Dendritic cell treated with granulocyte-macrophage colony-stimulating factor and Interleukin-4, amounts not matched to agents 40 ng/mL and 50 ng/mL, for 4 days (primary cell): ENCODE measurements around the gene ADAMTS2.

Source experiments
- H3K27ac Mint-ChIP-seq: one replicate; pipeline ENCODE4 v1.8.0; 2022; ENCODE audit warnings: mild to moderate bottlenecking, mixed read lengths
- H3K27me3 Mint-ChIP-seq: one replicate; pipeline ENCODE4 v1.8.0; 2022; ENCODE audit warnings: mild to moderate bottlenecking, mixed read lengths
- H3K36me3 Mint-ChIP-seq: one replicate; pipeline ENCODE4 v1.8.0; 2022; ENCODE audit warnings: low read depth, mixed read lengths
- H3K4me1 Mint-ChIP-seq: one replicate; pipeline ENCODE4 v1.8.0; 2022; ENCODE audit warnings: low read depth, mixed read lengths
- H3K4me3 Mint-ChIP-seq: one replicate; pipeline ENCODE4 v1.8.0; 2022; ENCODE audit warnings: mild to moderate bottlenecking, moderate library complexity, mixed read lengths
- H3K9me3 Mint-ChIP-seq: one replicate; pipeline ENCODE4 v1.8.0; 2022; ENCODE audit warnings: mixed read lengths
- intact Hi-C: fragments of 100-400 bp; cut with micrococcal nuclease; formaldehyde crosslinking; loops from one replicate; pipeline ENCODE4 v1.15.0; 2022

Gene ADAMTS2

DNA sequence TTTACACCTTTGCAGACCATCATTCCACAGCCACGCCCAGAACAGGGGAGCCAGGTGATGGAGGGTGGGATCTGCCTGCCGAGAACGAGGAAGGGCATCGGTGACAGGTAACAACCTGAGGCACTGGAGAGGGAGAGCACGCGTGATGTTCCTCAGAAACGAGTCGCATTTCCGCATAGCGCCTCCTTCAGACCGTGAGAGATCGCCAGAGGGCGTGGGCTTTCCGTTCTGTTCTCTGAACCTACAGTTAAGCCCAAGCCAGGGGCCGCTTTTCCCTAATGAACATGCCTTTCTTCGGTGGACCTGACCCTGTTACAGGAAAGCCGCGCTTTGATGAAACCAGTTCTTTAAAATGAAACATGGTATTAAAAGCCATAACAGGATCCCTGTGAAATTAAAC is 17.1 kb upstream of the ADAMTS2 start:
- H3K36me3 Mint-ChIP-seq, result no peaks in the 10 kb centered on the region
- H3K4me1 Mint-ChIP-seq, result peaks cover 17% of the 10 kb centered on the region
- H3K9me3 Mint-ChIP-seq, result no peaks in the 10 kb centered on the region
- no peak overlapping the region for H3K27ac Mint-ChIP-seq
- intact Hi-C loops, result no loop called here
- H3K4me3 Mint-ChIP-seq, result no peak overlapping the region
- peaks cover 12% of the 10 kb centered on the region for H3K27me3 Mint-ChIP-seq

DNA sequence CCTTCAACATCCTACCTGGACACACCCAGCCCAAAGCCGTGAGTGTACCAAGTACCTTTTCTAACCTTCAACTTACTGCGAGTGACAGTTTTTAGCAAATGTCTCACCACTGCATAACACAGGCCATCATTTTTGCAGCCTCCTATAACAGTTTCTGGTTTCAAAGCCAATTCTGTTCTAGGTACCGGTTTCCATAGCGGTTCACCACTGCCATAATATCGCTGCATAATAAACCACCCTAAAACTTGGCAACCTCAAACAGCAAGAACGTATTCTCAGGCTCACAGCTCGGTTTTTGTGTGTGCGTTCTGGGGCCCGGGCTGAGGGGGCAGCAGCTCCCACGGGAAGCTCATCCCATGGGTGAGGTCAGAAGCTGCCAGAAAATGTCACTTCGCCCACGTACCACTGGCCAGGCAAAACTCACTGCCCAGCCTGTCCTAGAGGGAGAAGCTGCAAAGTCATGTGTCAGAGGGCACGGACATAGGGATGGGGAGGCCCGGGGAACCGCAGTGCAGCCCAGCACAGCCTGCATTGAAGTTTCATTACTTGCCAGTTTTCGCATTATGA is 15.9 kb upstream of the ADAMTS2 start:
- H3K4me3 Mint-ChIP-seq, result no peak overlapping the region
- intact Hi-C loops, result no loop called here
- H3K36me3 Mint-ChIP-seq, result no peaks in the 10 kb centered on the region

DNA sequence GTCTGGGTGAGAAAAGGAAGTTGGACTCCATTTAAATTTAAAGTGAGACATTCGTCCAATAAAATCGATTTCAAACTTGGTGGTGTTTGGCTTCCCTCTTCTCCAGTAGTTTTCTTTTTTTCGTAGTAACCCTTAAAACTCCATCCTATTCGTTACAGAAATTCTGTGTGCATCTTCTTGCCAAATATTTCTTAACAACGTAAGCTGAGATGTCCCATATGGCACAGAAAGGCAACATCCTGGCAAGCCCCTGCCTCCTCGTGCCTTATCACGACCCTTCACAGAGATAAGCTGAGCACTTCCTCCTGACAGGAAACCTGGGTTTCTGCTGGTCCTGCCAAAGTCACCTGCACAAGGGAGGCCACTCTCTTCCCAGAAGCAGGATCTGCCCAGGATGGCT is 11.8 kb upstream of the ADAMTS2 start:
- Mint-ChIP-seq H3K4me1 (peaks cover 32% of the 10 kb centered on the region), H3K4me3 (no peak overlapping the region), H3K36me3 (no peaks in the 10 kb centered on the region), H3K9me3 (no peaks in the 10 kb centered on the region), H3K27ac (no peak overlapping the region), H3K27me3 (peaks cover 6% of the 10 kb centered on the region)
- intact Hi-C loops, result no loop called here

More for the DNA sequence above, 15.9 kb upstream of the ADAMTS2 start:
- Mint-ChIP-seq H3K27ac (no peak overlapping the region), H3K9me3 (no peaks in the 10 kb centered on the region), H3K27me3 (peaks cover 12% of the 10 kb centered on the region), H3K4me1 (peaks cover 29% of the 10 kb centered on the region)

DNA sequence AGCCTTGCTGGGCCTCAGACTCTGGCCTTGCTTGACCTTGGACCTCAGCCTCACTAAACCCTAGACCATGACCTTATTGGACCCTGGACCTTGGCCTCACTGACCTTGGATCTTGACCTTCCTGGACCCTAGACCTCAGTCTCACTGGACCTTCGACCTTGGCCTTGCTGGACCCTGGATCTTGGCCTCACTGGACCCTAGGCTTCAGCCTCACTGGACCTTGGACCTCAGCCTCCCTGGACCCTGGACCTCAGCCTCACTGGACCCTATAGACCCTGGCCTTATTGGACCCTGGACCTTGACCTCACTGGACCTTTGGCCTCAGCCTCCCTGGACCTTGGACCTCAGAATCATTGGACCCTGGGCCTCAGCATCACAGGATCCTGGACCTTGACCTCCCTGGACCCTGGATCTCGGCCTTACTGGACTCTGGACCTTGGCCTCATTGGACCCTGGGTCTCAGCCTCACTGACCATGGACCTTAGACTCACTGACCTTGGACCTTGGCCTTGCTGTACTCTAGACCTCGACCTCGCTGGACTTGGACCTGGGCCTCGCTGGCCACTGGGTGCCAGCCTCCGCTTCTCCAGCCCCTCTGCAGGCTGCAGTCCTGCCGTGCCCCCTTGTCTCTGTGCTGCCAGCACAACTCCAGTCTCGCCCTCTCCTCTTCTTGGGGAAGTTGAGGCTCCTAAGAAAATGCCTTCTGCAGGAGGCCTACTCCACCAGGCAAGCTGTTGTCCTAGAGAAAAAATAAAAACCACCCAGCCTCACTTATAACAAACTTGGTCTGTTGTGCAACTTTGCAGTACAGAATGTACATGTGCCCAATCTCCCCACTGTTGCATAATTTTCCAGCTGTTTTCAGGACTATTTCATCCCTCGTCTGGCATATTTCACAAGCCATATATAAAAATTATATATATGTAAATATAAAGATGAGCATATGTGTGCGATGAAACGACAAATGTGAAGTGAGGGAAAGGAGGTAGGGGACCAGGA is 11.0 kb upstream of the ADAMTS2 start:
- no peaks in the 10 kb centered on the region for H3K36me3 Mint-ChIP-seq
- H3K9me3 Mint-ChIP-seq, result no peaks in the 10 kb centered on the region
- intact Hi-C loops, result no loop called here
- no peak overlapping the region for H3K27ac Mint-ChIP-seq
- no peak overlapping the region for H3K4me3 Mint-ChIP-seq
- peaks cover 32% of the 10 kb centered on the region for H3K4me1 Mint-ChIP-seq
- peaks cover 10% of the 10 kb centered on the region for H3K27me3 Mint-ChIP-seq

DNA sequence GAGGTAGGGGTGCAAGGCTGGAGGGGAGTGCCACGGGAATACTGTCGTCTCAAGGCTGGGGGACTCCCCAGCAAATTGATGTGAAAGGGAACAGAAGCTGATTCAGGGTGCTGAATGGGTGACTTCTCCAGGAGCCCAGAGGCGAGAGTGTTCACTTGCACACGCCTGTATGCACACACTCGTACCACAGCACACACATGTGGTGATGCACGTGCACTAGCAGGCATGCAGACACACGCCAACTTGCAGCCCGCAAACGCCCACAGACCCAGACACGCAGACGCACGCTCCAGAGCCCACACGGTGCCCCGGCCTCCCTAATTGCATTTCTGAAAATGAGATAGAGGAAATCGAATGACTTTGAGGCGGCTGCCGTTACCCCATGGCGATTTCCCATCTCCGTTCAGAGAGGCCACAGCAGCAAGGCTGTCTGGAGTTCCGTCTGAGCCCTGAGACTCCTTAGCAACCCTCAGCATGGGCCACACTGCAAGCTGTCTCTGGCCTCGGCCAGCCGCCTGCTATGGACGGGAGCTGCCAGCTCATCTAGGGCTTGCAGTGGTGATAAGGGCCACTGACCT is 9.1 kb upstream of the ADAMTS2 start:
- H3K4me3 Mint-ChIP-seq, result no peak overlapping the region
- intact Hi-C loops, result no loop called here
- H3K27ac Mint-ChIP-seq, result no peak overlapping the region
- H3K36me3 Mint-ChIP-seq, result no peaks in the 10 kb centered on the region
- H3K4me1 Mint-ChIP-seq, result peaks cover 28% of the 10 kb centered on the region
- peaks cover 21% of the 10 kb centered on the region for H3K27me3 Mint-ChIP-seq
- H3K9me3 Mint-ChIP-seq, result no peaks in the 10 kb centered on the region

DNA sequence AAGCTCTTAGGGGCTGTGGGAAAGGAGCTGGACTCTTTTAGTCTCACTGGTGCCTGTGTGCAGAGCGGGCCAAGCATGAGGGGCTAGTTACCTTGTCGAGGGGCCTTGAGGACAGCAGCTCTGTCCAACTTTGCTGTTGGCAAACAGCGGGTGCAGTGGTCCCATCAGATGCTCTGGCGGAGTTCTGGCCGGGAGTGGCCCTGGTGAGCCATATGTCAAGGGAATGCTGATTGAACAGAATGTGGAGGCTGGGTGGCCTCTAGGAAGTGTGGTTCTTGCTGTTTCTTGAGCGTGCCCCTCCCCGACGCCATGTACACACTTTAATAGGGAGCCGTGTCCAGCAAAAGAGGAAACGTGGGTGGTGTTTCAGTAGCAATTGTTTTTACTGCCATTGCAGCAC is 3.6 kb upstream of the ADAMTS2 start:
- Mint-ChIP-seq H3K4me3 (peak overlapping the region; percentile 15), H3K9me3 (no peaks in the 10 kb centered on the region), H3K4me1 (peaks cover 15% of the 10 kb centered on the region), H3K36me3 (no peaks in the 10 kb centered on the region), H3K27me3 (peaks cover 63% of the 10 kb centered on the region), H3K27ac (no peak overlapping the region)
- intact Hi-C loops, result no loop called here

DNA sequence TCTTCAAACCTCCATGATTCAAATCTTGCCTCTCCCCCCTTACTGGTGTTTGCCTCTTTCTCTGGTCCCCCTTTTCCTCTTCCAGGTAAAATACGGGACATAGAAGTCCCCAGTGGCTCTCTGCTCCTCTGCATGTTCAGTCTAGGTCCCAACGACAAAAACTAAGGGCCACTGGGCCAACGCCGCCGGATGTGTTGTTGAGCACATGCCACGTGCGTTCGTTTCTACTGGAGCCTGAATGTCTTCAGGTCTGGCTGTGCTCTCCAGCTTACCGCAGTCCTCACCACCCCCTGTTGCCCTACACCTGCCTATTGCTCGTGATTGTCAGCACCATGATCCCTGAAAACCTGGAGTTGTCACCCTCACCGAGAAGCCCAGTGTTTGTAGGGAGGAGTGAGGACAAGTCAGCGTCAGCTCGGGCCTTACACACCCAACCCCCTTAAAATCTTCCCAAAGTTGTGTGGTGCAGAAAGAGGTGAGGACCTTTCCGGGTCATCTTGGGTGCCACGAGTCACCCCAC is 2.8 kb upstream of the ADAMTS2 start:
- Mint-ChIP-seq H3K4me1 (peaks cover 21% of the 10 kb centered on the region), H3K4me3 (no peak overlapping the region), H3K9me3 (no peaks in the 10 kb centered on the region), H3K27me3 (peaks cover 71% of the 10 kb centered on the region), H3K36me3 (no peaks in the 10 kb centered on the region), H3K27ac (no peak overlapping the region)
- intact Hi-C loops, result no loop called here

DNA sequence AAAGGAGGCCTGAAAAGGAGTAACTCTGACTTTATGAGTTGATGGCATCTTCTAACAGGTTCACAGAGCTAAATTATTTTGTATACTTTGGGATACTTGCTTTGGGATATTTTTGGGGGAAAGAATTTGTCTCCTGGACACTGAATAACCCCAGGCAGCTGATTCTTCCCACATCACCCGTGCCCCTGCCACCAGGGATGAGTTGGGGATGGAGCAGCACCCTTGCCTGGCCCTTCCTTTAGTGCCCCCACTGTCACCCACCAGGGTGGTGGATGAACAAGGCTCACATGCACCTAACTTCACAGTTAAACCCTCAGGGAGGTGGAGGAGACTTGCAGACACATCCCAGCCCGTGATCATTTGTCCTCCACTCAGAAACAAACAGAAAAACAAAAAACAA is 2.3 kb upstream of the ADAMTS2 start:
- Mint-ChIP-seq H3K9me3 (no peaks in the 10 kb centered on the region), H3K36me3 (no peaks in the 10 kb centered on the region), H3K27ac (no peak overlapping the region), H3K4me3 (no peak overlapping the region), H3K27me3 (peaks cover 75% of the 10 kb centered on the region), H3K4me1 (peaks cover 23% of the 10 kb centered on the region)
- intact Hi-C loops, result no loop called here

DNA sequence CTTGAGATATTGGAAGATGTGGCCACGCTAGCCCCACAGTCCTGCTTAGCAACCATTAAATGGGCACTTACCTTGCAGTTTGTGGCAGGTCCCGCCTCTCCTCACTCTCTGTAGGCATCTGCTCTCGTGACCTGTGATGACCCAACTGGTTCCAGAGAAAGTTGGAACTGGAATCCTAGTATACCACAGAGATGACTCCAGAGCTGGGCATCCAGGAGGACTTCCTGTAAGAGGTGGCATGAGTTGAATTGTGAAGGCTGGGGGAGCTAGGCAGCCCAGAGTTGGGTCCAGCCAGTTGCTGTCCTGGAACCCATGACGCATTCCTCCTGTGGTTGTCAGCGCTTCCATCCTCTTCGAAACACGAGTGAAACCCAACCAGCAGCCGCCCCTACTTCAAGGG is 1.6 kb upstream of the ADAMTS2 start:
- Mint-ChIP-seq H3K4me3 (no peak overlapping the region), H3K9me3 (no peaks in the 10 kb centered on the region), H3K27me3 (peaks cover 79% of the 10 kb centered on the region), H3K36me3 (no peaks in the 10 kb centered on the region), H3K27ac (no peak overlapping the region), H3K4me1 (peaks cover 23% of the 10 kb centered on the region)
- intact Hi-C loops, result no loop called here

DNA sequence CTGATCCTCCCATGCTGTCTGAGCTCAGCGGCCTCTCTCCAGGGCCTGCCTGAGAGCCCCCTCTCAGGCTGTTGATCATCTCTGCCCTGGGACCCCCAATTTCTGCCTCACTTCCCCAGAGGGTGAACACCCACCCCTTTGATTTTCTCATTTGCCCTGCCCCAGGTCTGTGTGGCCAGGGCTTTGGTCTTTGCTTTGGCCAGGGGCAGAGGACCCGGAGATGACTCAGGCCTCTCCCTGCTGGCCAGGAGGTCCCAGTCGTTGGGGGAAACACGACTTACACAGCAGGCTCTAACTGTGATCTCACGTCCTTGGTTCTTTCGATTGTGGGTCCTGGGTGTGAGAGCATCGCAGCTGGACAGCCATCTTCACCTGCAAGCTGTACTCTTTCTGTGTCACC is 1.1 kb upstream of the ADAMTS2 start:
- intact Hi-C loops, result no loop called here
- Mint-ChIP-seq H3K9me3 (no peaks in the 10 kb centered on the region), H3K36me3 (no peaks in the 10 kb centered on the region), H3K4me1 (peaks cover 23% of the 10 kb centered on the region), H3K27ac (no peak overlapping the region), H3K27me3 (peaks cover 78% of the 10 kb centered on the region), H3K4me3 (no peak overlapping the region)

DNA sequence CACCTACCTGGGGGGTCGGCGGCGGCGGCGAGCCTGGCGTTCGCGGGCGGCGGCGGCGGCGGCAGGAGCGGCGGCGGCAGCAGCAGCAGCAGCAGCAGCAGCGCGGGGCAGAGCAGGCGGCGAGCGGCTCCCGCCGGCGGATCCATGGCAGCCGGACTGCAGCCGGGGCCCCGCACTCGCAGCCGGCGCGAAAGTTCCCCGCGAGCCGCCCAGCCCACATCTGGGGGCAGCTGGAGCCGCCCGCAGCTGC is 153 bp downstream of the ADAMTS2 start:
- Mint-ChIP-seq H3K27ac (no peak overlapping the region), H3K4me1 (peaks cover 23% of the 10 kb centered on the region), H3K9me3 (no peaks in the 10 kb centered on the region), H3K36me3 (no peaks in the 10 kb centered on the region), H3K27me3 (peaks cover 70% of the 10 kb centered on the region), H3K4me3 (no peak overlapping the region)
- intact Hi-C loops, result no loop called here

DNA sequence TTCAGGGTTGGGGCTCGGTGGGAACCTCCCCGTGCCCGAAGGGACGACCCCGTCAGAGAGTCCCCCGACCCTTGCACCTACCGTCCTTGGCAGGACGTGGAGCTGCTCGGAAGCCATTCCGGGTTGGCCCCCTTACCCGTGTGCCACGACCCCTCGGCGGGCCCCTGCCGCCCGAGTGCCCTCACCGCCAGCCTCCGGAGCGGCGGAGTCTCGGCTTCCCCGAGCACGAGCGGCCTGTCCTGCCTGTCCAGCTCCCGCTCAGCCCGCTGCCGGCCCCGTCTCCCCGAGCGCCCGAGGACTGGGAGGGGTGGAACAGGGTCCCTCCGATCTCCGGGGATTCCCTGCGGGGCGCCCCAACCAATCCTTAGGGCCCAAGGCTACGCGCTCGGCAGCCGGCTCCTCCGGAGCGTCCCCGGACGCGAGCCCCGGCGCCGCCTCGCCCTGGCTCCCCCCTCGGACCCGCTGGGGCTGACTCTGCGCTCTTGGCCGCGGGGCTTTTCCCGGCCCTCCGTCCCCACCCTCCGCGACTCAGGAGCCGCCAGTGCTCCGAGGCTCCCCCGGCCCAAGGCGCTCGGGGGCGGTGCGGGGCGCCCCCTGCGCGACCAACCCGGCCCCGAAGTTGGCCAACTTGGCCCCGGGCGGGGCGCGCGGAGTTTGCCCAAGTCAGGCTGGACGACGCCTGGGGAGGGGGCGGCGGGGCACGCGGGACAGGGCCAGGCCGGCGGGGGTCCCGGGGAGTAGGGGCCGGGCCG is 654 bp downstream of the ADAMTS2 start:
- H3K27me3 Mint-ChIP-seq, result peaks cover 69% of the 10 kb centered on the region
- H3K4me3 Mint-ChIP-seq, result peak overlapping the region; percentile 39
- no peaks in the 10 kb centered on the region for H3K36me3 Mint-ChIP-seq
- H3K4me1 Mint-ChIP-seq, result peaks cover 23% of the 10 kb centered on the region
- H3K27ac Mint-ChIP-seq, result no peak overlapping the region
- intact Hi-C loops, result no loop called here
- H3K9me3 Mint-ChIP-seq, result no peaks in the 10 kb centered on the region

DNA sequence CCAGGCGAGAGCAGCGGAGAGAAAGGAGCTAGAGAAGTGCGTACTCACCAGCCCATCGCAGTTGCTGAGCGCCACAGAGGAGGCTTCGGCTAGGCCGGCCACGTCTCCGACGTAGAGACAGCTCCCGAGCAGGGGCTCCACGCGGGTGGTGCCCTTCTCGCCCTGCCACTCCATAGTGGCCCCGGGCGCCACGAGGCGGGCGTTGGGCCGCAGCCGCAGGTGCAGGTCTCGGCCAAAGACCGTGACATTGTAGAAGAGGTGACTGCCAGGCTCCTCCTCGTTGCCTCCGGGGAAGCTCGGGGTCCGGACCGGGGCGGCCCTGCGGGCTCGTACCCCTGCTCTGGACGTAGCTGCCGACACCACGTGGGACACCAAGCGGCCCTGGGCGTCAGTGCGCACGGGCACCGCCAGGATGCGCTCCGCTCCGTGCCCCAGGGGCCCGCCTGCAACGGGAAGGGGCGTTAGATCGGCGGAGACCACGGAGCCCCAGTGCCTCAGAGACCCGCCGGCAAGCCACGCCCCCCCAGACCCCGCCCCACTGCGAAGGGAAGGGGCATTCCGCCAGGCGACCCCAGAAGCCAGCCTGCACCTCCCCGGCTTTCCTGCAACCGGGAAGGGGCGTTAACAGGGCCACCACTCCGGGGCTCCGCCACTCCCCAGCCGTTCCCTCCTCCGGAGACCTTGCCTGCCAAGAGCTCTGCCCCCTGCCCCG is 1.4 kb downstream of the ADAMTS2 start:
- H3K4me1 Mint-ChIP-seq, result peaks cover 18% of the 10 kb centered on the region
- no peaks in the 10 kb centered on the region for H3K9me3 Mint-ChIP-seq
- H3K4me3 Mint-ChIP-seq, result peak overlapping the region; percentile 24
- H3K27ac Mint-ChIP-seq, result no peak overlapping the region
- peaks cover 65% of the 10 kb centered on the region for H3K27me3 Mint-ChIP-seq
- intact Hi-C loops, result no loop called here
- no peaks in the 10 kb centered on the region for H3K36me3 Mint-ChIP-seq
